ENCODE results near the gene ASB13.

Gene ASB13

GRCh38 chr10:5684318-5684970 lies 18.0 kb upstream of the ASB13 start, which contains the start of gene TASOR2:
TSS of gene TASOR2 (plus strand) at chr10:5684838. CDS start at chr10:5720643, 35,805 bp downstream.
- peak; percentile 98 for DNase-seq
- TF ChIP-seq POLR2A (IDR thresholded peaks at IDR 0.05; ENCODE audit: low read length) (peak; percentile 77), GATA1 (IDR thresholded peaks at IDR 0.05; ENCODE audit: low read depth, low read length) (no peak)

- no peak for TF ChIP-seq GATA1 (IDR thresholded peaks at IDR 0.05; ENCODE audit: low read depth, low read length)
- no peak for TF ChIP-seq POLR2A (IDR thresholded peaks at IDR 0.05; ENCODE audit: low read length)
- DNase-seq = no peak
Observed at GRCh38 chr10:5683065-5683464, 16.7 kb upstream of the ASB13 start.

- no peak for TF ChIP-seq GATA1 (IDR thresholded peaks at IDR 0.05; ENCODE audit: low read depth, low read length)
- no peak for TF ChIP-seq POLR2A (IDR thresholded peaks at IDR 0.05; ENCODE audit: low read length)
- no peak for DNase-seq
Observed at GRCh38 chr10:5681930-5682329, 15.5 kb upstream of the ASB13 start.

- TF ChIP-seq GATA1 (IDR thresholded peaks at IDR 0.05; ENCODE audit: low read depth, low read length) (no peak), POLR2A (IDR thresholded peaks at IDR 0.05; ENCODE audit: low read length) (no peak)
Observed at GRCh38 chr10:5679606-5680005, 13.2 kb upstream of the ASB13 start.

GRCh38 chr10:5679037-5679435 lies 12.6 kb upstream of the ASB13 start:
- no peak for TF ChIP-seq POLR2A (IDR thresholded peaks at IDR 0.05; ENCODE audit: low read length)
- no peak for TF ChIP-seq GATA1 (IDR thresholded peaks at IDR 0.05; ENCODE audit: low read depth, low read length)

More at GRCh38 chr10:5679606-5680005, 13.2 kb upstream of the ASB13 start:
- no peak for DNase-seq

GRCh38 chr10:5678397-5679036 lies 12.1 kb upstream of the ASB13 start:
- TF ChIP-seq POLR2A (IDR thresholded peaks at IDR 0.05; ENCODE audit: low read length) (no peak), GATA1 (IDR thresholded peaks at IDR 0.05; ENCODE audit: low read depth, low read length) (no peak)
- no peak for DNase-seq

More at GRCh38 chr10:5679037-5679435, 12.6 kb upstream of the ASB13 start:
- DNase-seq = no peak

- TF ChIP-seq GATA1 (IDR thresholded peaks at IDR 0.05; ENCODE audit: low read depth, low read length) (no peak), POLR2A (IDR thresholded peaks at IDR 0.05; ENCODE audit: low read length) (no peak)
- DNase-seq = no peak
Observed at GRCh38 chr10:5670662-5671375, 4.4 kb upstream of the ASB13 start.

- peak in 1 of 2 experiments; percentile 31 for DNase-seq
- TF ChIP-seq POLR2A (IDR thresholded peaks at IDR 0.05; ENCODE audit: low read length) (no peak), GATA1 (IDR thresholded peaks at IDR 0.05; ENCODE audit: low read depth, low read length) (no peak)
Observed at GRCh38 chr10:5669604-5670003, 3.2 kb upstream of the ASB13 start.

- TF ChIP-seq POLR2A (IDR thresholded peaks at IDR 0.05; ENCODE audit: low read length) (no peak), GATA1 (IDR thresholded peaks at IDR 0.05; ENCODE audit: low read depth, low read length) (no peak)
- no peak for DNase-seq
Observed at GRCh38 chr10:5668429-5668828, 2.0 kb upstream of the ASB13 start.

- TF ChIP-seq POLR2A (IDR thresholded peaks at IDR 0.05; ENCODE audit: low read length) (no peak), GATA1 (IDR thresholded peaks at IDR 0.05; ENCODE audit: low read depth, low read length) (no peak)
- peak in 1 of 2 experiments; percentile 45 for DNase-seq
Observed at GRCh38 chr10:5666841-5667630, 641 bp upstream of the ASB13 start.

- TF ChIP-seq POLR2A (IDR thresholded peaks at IDR 0.05; ENCODE audit: low read length) = no peak
- DNase-seq = peak in 1 of 2 experiments; percentile 22
Observed at GRCh38 chr10:5665373-5666007, 905 bp downstream of the ASB13 start.

GRCh38 chr10:5663692-5664427 lies 2.5 kb downstream of the ASB13 start:
- DNase-seq = no peak
- TF ChIP-seq GATA1 (IDR thresholded peaks at IDR 0.05; ENCODE audit: low read depth, low read length) (no peak), POLR2A (IDR thresholded peaks at IDR 0.05; ENCODE audit: low read length) (no peak)

All from erythroblast (primary cell).